ENCODE measurements around the gene SYVN1. TPM values are rescaled to one million over a fixed set of nuclear protein-coding genes. Genes with fewer than 3 reads are reported as not detected.

The SYVN1 gene
- total and polyA plus RNA-seq, 7 donors: 5.1 to 43.5 (median 17.3) TPM

DNA sequence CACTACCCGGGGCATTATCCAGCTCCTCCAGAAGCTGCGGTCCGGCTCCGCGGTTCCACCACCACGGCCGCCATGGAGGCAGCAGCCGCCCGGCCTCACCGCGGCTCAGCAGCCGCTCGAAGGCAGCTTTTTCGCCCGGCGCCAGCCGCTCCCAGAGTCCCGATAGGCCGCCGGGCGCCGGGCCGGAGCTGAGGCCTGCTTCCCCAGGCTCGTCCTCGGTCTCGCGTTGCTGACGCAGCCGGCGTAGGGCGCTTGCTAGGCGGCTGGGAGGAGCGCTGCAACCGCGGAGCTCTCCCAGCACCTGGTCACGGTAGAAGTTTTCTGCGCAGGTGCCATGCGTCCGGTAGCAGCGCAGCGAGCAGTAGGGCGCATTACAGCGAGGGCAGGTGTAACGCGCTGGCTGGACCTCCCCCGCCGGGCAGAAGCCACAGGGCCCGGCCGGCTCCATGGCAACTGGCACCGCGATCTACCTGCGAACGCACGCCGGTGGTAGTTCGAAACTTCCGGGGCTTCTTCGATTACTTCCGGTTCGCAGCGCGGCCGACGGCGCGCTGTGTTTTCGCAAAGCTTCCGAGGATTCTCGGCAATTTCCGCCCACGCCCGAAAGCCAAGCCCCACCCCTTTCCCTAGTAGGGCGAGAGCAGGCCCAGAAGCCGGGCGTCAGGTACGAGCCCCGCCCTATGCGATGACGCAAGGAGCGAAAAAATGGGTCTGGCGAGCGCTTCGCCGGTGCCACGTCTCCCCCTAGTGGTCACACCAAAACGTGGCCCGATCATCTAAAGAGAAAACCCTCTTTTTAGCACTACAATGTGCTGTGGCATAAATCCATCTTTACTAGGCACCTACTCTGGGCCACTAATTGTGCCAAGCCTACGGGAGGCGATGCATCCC lies 16.9 kb downstream of the SYVN1 start, which contains the start of gene ZNHIT2:
ZNHIT2 (minus strand) TSS at position 496 of the 891 bp plus-strand sequence; CDS start at position 448, 48 bp downstream.
- H3K27ac ChIP-seq: peak within 1 kb of the TSS; percentile 87 to 97 (median 90)
- DNase-seq: peak; percentile 100
- 0 to 1% methylated on average over 89 of the region's 89 CpGs for WGBS, 2 donors
- intact Hi-C loops (cut with DNase I): loop anchor here (1.0 to 10.0 kb wide), 5 partner anchors 33 to 497 kb away; partner anchors contain the start of genes ARL2, CDC42BPG, CDCA5 and MAP3K11
- H3K4me3 ChIP-seq: peak within 1 kb of the TSS; percentile 68 to 98 (median 89)
- H3K27me3 ChIP-seq: no peaks in the 10 kb centered on the region
- no peaks in the 10 kb centered on the region for H3K9me3 ChIP-seq
- H3K36me3 ChIP-seq: peaks cover 9 to 37% (median 18%) of the 10 kb centered on the region in 4 donors
- H3K4me1 ChIP-seq: peaks cover 0 to 57% (median 45%) of the 10 kb centered on the region in 4 donors
- TF ChIP-seq, protein P1, sequence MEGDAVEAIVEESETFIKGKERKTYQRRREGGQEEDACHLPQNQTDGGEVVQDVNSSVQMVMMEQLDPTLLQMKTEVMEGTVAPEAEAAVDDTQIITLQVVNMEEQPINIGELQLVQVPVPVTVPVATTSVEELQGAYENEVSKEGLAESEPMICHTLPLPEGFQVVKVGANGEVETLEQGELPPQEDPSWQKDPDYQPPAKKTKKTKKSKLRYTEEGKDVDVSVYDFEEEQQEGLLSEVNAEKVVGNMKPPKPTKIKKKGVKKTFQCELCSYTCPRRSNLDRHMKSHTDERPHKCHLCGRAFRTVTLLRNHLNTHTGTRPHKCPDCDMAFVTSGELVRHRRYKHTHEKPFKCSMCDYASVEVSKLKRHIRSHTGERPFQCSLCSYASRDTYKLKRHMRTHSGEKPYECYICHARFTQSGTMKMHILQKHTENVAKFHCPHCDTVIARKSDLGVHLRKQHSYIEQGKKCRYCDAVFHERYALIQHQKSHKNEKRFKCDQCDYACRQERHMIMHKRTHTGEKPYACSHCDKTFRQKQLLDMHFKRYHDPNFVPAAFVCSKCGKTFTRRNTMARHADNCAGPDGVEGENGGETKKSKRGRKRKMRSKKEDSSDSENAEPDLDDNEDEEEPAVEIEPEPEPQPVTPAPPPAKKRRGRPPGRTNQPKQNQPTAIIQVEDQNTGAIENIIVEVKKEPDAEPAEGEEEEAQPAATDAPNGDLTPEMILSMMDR (IDR thresholded peaks at IDR 0.05): peak; percentile 84 to 97 (median 92)
- peak in 1 of 4 donors; percentile 35 for TF ChIP-seq EP300 (IDR thresholded peaks at IDR 0.05)
- TF ChIP-seq POLR2A (IDR thresholded peaks at IDR 0.05): peak; percentile 33 to 36
- peak; percentile 74 to 92 (median 82) for TF ChIP-seq POLR2AphosphoS5 (IDR thresholded peaks at IDR 0.05)

DNA sequence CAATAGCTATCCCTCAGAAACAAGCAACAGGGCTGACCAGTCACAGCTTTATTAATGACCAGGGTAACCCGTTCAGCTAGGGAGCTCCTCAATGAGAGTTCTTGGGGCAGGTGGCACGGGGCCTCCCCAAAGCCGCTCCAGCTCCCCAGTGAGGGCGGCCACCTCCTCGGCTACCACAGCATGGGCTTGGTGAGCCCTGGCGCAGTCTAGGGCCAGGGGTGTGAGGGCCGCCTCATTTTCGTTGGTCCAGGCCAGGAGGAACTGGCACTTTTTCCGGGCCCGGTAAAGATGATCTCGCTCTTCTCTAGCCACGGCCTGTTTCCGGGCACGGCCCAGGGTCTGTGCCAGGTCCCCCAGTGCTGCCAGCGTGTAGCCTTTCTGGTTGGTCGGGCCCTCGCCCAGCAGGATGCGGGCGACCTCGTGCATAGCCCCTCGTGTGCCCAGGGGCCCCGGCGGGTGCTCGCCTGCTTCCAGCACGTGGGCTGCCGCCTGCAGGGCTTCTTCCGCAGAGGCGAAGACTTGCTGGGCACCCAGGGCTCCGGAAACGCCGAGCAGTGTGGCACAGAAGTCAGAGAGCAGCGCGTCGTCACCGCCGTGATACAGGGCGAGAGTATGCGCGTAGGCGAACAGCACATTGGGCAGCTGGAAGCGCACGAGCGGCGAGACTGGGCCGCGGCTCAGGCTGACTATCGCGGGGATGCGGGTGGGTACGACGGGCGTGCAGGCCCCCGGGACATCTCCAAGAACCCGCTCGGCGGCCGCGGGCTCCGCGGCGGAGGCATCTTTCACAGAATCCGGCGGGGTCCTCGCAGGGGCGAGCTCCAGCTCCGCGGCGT lies 17.7 kb downstream of the SYVN1 start:
- WGBS, 2 donors: 12 to 21% methylated on average over 68 of the region's 68 CpGs
- H3K27me3 ChIP-seq: no peaks in the 10 kb centered on the region
- DNase-seq: peak; percentile 70
- H3K9me3 ChIP-seq: no peaks in the 10 kb centered on the region
- no peak for TF ChIP-seq POLR2AphosphoS5 (IDR thresholded peaks at IDR 0.05)
- TF ChIP-seq, protein P1 (IDR thresholded peaks at IDR 0.05): no peak
- TF ChIP-seq POLR2A (IDR thresholded peaks at IDR 0.05): no peak
- no peak for TF ChIP-seq EP300 (IDR thresholded peaks at IDR 0.05)
- peak overlapping the region; percentile 68 to 98 (median 89) for H3K4me3 ChIP-seq
- peaks cover 9 to 37% (median 18%) of the 10 kb centered on the region in 4 donors for H3K36me3 ChIP-seq
- peaks cover 0 to 63% (median 52%) of the 10 kb centered on the region in 4 donors for H3K4me1 ChIP-seq
- H3K27ac ChIP-seq: peak overlapping the region; percentile 87 to 97 (median 90)
- intact Hi-C loops (cut with DNase I): loop anchor here (1.0 to 10.0 kb wide), 5 partner anchors 32 to 498 kb away; partner anchors contain the start of genes ARL2, CDC42BPG, CDCA5 and MAP3K11

DNA sequence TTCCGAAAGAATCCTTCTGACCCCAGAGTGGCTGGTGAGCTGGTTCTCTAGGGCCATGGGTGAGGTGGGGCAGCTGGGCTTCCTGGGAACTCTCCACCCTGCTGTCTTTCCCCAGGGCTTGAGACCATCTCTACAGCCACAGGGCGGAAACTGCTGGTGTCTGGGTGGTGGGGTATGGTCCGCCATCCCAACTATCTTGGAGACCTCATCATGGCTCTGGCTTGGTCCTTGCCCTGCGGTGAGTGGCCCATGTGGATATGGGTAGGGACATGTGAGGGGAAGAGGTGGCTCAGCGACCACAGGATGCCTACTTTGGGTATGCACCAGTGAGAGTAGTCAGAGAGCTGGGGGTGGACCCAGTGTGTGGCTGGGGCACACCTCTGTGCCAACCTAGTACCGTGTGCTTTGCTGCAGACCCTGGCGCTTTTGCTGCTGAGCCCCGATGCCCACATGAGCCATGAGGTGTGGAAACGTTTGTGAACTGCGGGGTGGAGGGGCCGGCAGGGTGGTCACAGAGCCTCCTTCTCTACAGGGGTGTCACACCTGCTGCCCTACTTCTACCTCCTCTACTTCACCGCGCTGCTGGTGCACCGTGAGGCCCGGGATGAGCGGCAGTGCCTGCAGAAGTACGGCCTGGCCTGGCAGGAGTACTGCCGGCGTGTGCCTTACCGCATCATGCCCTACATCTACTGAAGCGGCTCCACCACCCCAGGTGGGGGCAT lies 18.8 kb downstream of the SYVN1 start:
- intact Hi-C loops (cut with DNase I): loop anchor here (2.0 to 10.0 kb wide), 3 partner anchors 101 to 499 kb away; partner anchors contain the start of genes ARL2, CDC42BPG, MAP3K11 and PCNX3
- Histone ChIP-seq H3K27me3 (no peaks in the 10 kb centered on the region), H3K9me3 (no peaks in the 10 kb centered on the region), H3K4me3 (no peak overlapping the region), H3K4me1 (peaks cover 0 to 63% (median 52%) of the 10 kb centered on the region in 4 donors), H3K27ac (no peak overlapping the region), H3K36me3 (peaks cover 9 to 29% (median 12%) of the 10 kb centered on the region in 4 donors)
- WGBS, 2 donors: 93 to 96% methylated on average over 21 of the region's 21 CpGs
- DNase-seq: no peak
- no peak for TF ChIP-seq POLR2A (IDR thresholded peaks at IDR 0.05)
- TF ChIP-seq EP300 (IDR thresholded peaks at IDR 0.05): no peak
- no peak for TF ChIP-seq POLR2AphosphoS5 (IDR thresholded peaks at IDR 0.05)
- TF ChIP-seq, protein P1 (IDR thresholded peaks at IDR 0.05): no peak
